Gastrocnemius medialis (tissue), 4 donors: ENCODE results near the gene SHISAL1. TPM values are rescaled to one million over a fixed set of nuclear protein-coding genes. Genes with fewer than 3 reads are reported as not detected.

Source experiments
- ATAC-seq, 2 donors: fragments of 150-250 bp; one replicate each; pipeline ENCODE4 v1.9.1; 2016
- DNase-seq, 2 donors: peaks; one replicate each; pipeline ENCODE4 v3.0.0-alpha.2; 2019
- H3K27ac ChIP-seq, 4 donors: fragments of 200-600 bp; sonication (generic); 1 replicate in 1 of 4; 2 replicates in 3 of 4; pipeline ENCODE4 v1.5.1; 2016 to 2018; ENCODE audit warnings: mild to moderate bottlenecking in 2 of 4, moderate library complexity in 1 of 4
- H3K27me3 ChIP-seq, 3 donors: fragments of 200-600 bp; sonication (generic) in 2 of 3; 1 replicate in 1 of 3; 2 replicates in 2 of 3; pipeline versions ENCODE4 v1.5.1 to v1.6.0; 2016 to 2019; ENCODE audit warnings: mild to moderate bottlenecking in 1 of 3, moderate library complexity in 1 of 3
- H3K36me3 ChIP-seq, 2 donors: fragments of 200-600 bp; sonication (generic) in 1 of 2; one replicate each; pipeline ENCODE4 v1.5.1; 2017 to 2018
- H3K4me1 ChIP-seq, 2 donors: fragments of 200-600 bp; sonication (generic) in 1 of 2; one replicate each; pipeline ENCODE4 v1.5.1; 2016 to 2017; ENCODE audit warnings: mild to moderate bottlenecking in 2 of 2
- H3K4me3 ChIP-seq, 4 donors: fragments of 200-600 bp; sonication (generic) in 3 of 4; 1 replicate in 1 of 4; 2 replicates in 3 of 4; pipeline ENCODE4 v1.5.1; 2016 to 2019; ENCODE audit warnings: mild to moderate bottlenecking in 2 of 4
- H3K9me3 ChIP-seq, 3 donors: fragments of 200-600 bp; sonication (generic) in 2 of 3; 1 replicate in 1 of 3; 2 replicates in 2 of 3; pipeline ENCODE4 v1.5.1; 2016 to 2019
- CTCF ChIP-seq, 5 experiments: fragments of 450-650 bp in 3 of 5; fragments of 200-600 bp in 2 of 5; sonication (generic) in 2 of 5; IDR thresholded peaks in 4 of 5; conservative IDR thresholded peaks in 1 of 5; 1 replicate in 4 of 5; 2 replicates in 1 of 5; pipeline ENCODE4 v1.5.1; 2016 to 2019; ENCODE audit warnings: antibody characterized with exemption in 5 of 5, mild to moderate bottlenecking in 3 of 5, moderate library complexity in 3 of 5
- POLR2A ChIP-seq, 2 donors: fragments of 450-650 bp; IDR thresholded peaks; one replicate each; pipeline ENCODE4 v1.6.1; 2017; ENCODE audit warnings: antibody characterized with exemption in 2 of 2, mild to moderate bottlenecking in 2 of 2, moderate library complexity in 2 of 2
- in situ Hi-C, 4 donors: fragments of 200-750 bp; cut with MboI; loops; one replicate each; pipeline versions ENCODE4 v1.15.0 to v1.8.0; 2017; ENCODE audit warnings: low sequenced_read_pairs in 4 of 4
- intact Hi-C: fragments of 100-400 bp; cut with DNase I; formaldehyde crosslinking; loops from one replicate; pipeline ENCODE4 v1.15.1; 2023; ENCODE audit warnings: low total_unique reads
- total RNA-seq, 4 donors: library from RNA; depleted of rRNA; stranded (reverse); fragments of >200 nt; gene quantifications; one replicate each; pipeline versions ENCODE4 v1.1.0 to v1.2.3, GENCODE V29; 2016

The SHISAL1 gene
- total RNA-seq, 4 donors from 2014 or later = 0.03 to 0.10 TPM; not detected in 2

DNA sequence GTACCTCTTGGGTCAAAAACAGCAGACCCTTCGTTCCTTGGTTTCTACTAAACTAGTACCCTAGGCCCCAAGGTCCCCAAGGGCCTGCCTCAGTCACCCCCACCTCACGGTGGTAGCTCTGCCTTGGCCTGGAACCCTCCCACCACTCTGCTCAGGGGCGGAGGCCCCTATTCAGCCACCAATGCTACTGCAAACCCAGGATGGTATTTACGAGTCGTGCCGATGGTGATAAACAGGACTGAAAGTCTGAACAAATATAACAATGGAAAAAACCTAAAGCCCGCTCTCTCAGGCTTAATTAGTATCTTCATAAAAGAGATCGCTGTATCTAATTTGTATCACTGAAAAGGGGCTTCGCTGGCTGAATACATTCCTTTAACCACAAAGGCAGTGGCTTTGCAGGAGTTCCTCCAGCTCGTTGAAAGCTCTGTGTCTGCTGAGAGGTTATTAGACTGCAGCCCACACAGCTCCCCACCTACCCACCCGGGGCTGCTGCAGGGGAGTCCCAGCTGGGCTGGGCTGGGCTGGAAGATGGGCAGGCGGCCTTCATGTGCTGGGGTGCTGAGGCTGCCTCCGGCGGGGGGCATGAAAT, 15.2 kb downstream of the SHISAL1 start:
- no peak for TF ChIP-seq POLR2A (IDR thresholded peaks at IDR 0.05)
- TF ChIP-seq CTCF (IDR thresholded peaks at IDR 0.05 in 4 of 5, conservative IDR thresholded peaks at IDR 0.05 in 1 of 5) = no peak
- H3K9me3 ChIP-seq = no peaks in the 10 kb centered on the region
- no peak for ATAC-seq
- H3K4me3 ChIP-seq = no peak overlapping the region
- in situ Hi-C loops = no loop called here
- DNase-seq = no peak
- intact Hi-C loops = no loop called here
- H3K27ac ChIP-seq = no peak overlapping the region
- no peaks in the 10 kb centered on the region for H3K4me1 ChIP-seq
- peaks cover 0 to 6% (median 6%) of the 10 kb centered on the region in 3 donors for H3K27me3 ChIP-seq
- no peaks in the 10 kb centered on the region for H3K36me3 ChIP-seq

- in situ Hi-C loops = no loop called here
- no peak for ATAC-seq
These were observed 17.3 kb downstream of the SHISAL1 start for GRCh38 chr22:44295406-44295805.

GRCh38 chr22:44293876-44294275, 18.9 kb downstream of the SHISAL1 start:
- Histone ChIP-seq H3K9me3 (no peaks in the 10 kb centered on the region), H3K4me1 (no peaks in the 10 kb centered on the region), H3K4me3 (no peak overlapping the region), H3K36me3 (no peaks in the 10 kb centered on the region), H3K27me3 (peaks cover 0 to 4% (median 2%) of the 10 kb centered on the region in 3 donors), H3K27ac (no peak overlapping the region)
- in situ Hi-C loops (no loop called here), intact Hi-C loops (no loop called here)
- DNase-seq (no peak), ATAC-seq (no peak)
- TF ChIP-seq POLR2A (IDR thresholded peaks at IDR 0.05) (no peak), CTCF (IDR thresholded peaks at IDR 0.05 in 4 of 5, conservative IDR thresholded peaks at IDR 0.05 in 1 of 5) (no peak)

More at GRCh38 chr22:44295406-44295805, 17.3 kb downstream of the SHISAL1 start:
- TF ChIP-seq CTCF (IDR thresholded peaks at IDR 0.05 in 4 of 5, conservative IDR thresholded peaks at IDR 0.05 in 1 of 5) (no peak), POLR2A (IDR thresholded peaks at IDR 0.05) (no peak)
- H3K4me1 ChIP-seq = no peaks in the 10 kb centered on the region
- intact Hi-C loops = no loop called here
- no peaks in the 10 kb centered on the region for H3K36me3 ChIP-seq
- no peak for DNase-seq
- H3K27me3 ChIP-seq = peaks cover 0 to 6% (median 4%) of the 10 kb centered on the region in 3 donors
- H3K27ac ChIP-seq = no peak overlapping the region
- no peaks in the 10 kb centered on the region for H3K9me3 ChIP-seq
- H3K4me3 ChIP-seq = no peak overlapping the region

DNA sequence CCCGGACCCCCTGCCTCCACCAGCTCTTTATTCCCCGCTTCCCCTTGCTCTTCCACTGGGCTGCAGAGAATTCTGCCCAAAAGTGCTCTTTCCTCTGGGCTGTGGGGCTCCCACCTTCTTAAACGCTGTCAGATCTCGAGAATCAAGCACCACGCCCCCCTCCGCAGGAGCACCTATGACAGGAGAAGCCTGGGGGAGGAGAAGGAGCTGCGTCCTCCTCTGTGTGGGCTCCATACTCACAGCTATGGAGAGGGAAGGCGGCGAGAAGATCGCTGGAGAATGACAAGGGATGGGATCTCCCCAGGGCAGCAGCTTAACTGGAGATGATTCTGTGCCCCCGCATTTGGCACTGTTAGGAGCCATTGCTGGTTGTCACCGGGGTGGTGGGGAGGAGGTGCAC, 19.7 kb downstream of the SHISAL1 start:
- Histone ChIP-seq H3K4me3 (no peak overlapping the region), H3K27ac (no peak overlapping the region), H3K9me3 (no peaks in the 10 kb centered on the region), H3K4me1 (no peaks in the 10 kb centered on the region), H3K36me3 (no peaks in the 10 kb centered on the region), H3K27me3 (peaks cover 4 to 7% (median 4%) of the 10 kb centered on the region in 3 donors)
- ATAC-seq (no peak), DNase-seq (no peak)
- intact Hi-C loops = no loop called here
- in situ Hi-C loops = no loop called here
- TF ChIP-seq CTCF (IDR thresholded peaks at IDR 0.05 in 4 of 5, conservative IDR thresholded peaks at IDR 0.05 in 1 of 5) = no peak
- no peak for TF ChIP-seq POLR2A (IDR thresholded peaks at IDR 0.05)

GRCh38 chr22:44292521-44292920, 20.2 kb downstream of the SHISAL1 start:
- intact Hi-C loops = no loop called here
- TF ChIP-seq POLR2A (IDR thresholded peaks at IDR 0.05) (no peak), CTCF (IDR thresholded peaks at IDR 0.05 in 4 of 5, conservative IDR thresholded peaks at IDR 0.05 in 1 of 5) (no peak)
- H3K27ac ChIP-seq = no peak overlapping the region
- H3K4me1 ChIP-seq = no peaks in the 10 kb centered on the region
- DNase-seq (no peak), ATAC-seq (no peak)
- no peaks in the 10 kb centered on the region for H3K9me3 ChIP-seq
- in situ Hi-C loops = no loop called here
- H3K36me3 ChIP-seq = no peaks in the 10 kb centered on the region
- H3K27me3 ChIP-seq = peaks cover 4 to 10% (median 10%) of the 10 kb centered on the region in 3 donors
- H3K4me3 ChIP-seq = no peak overlapping the region
